DND-41 (cell line): Measurements from ENCODE around the gene ANKRD31.

Experiments used
- ATAC-seq: fragments of 200-7000 bp; cut with Tn5 transposase; 3 replicates; pipeline ENCODE4 v1.9.1; 2021; ENCODE audit warnings: low read depth; ENCODE audit not compliant: insufficient read depth
- DNase-seq: peaks from one replicate; pipeline ENCODE4 v3.0.0-alpha.2; 2020
- H2AFZ ChIP-seq: 2 replicates; pipeline ENCODE4 v1.6.0; 2012; ENCODE audit warnings: low read depth, low read length
- H3K27ac ChIP-seq: 2 replicates; pipeline ENCODE4 v1.5.1; 2012; ENCODE audit warnings: low read length, inconsistent platforms
- H3K27me3 ChIP-seq: fragments of 200-600 bp; sonication (generic); 2 replicates; pipeline ENCODE4 v1.6.0; 2012; ENCODE audit warnings: low read length, mild to moderate bottlenecking, inconsistent platforms; ENCODE audit not compliant: insufficient read depth, poor library complexity
- H3K36me3 ChIP-seq: 2 replicates; pipeline ENCODE4 v1.5.1; 2012; ENCODE audit warnings: low read length, inconsistent platforms; ENCODE audit not compliant: insufficient read depth
- H3K4me1 ChIP-seq: 2 replicates; pipeline ENCODE4 v1.5.1; 2012; ENCODE audit warnings: mild to moderate bottlenecking, low read length; ENCODE audit not compliant: insufficient read depth
- H3K4me2 ChIP-seq: 2 replicates; pipeline ENCODE4 v1.6.0; 2012; ENCODE audit warnings: mild to moderate bottlenecking, moderate library complexity, low read length, inconsistent platforms; ENCODE audit not compliant: insufficient read depth
- H3K4me3 ChIP-seq, 2 experiments: fragments of 200-600 bp in 1 of 2; shearing (Covaris generic) in 1 of 2; 2 replicates each; pipeline ENCODE4 v1.5.1; 2012 to 2016; ENCODE audit warnings: inconsistent platforms in 2 of 2, low read length in 2 of 2, mild to moderate bottlenecking in 2 of 2, low read depth in 1 of 2, moderate library complexity in 1 of 2
- H3K79me2 ChIP-seq: 2 replicates; pipeline ENCODE4 v1.6.0; 2012; ENCODE audit warnings: low read length, inconsistent platforms; ENCODE audit not compliant: insufficient read depth
- H3K9ac ChIP-seq: 2 replicates; pipeline ENCODE4 v1.6.0; 2012; ENCODE audit warnings: low read depth, mild to moderate bottlenecking, inconsistent platforms, low read length, moderate library complexity
- H3K9me3 ChIP-seq: 2 replicates; pipeline ENCODE4 v1.5.1; 2012; ENCODE audit warnings: low read length, moderate library complexity, mild to moderate bottlenecking, inconsistent platforms; ENCODE audit not compliant: insufficient read depth, severe bottlenecking
- H4K20me1 ChIP-seq: 2 replicates; pipeline ENCODE4 v1.6.0; 2012; ENCODE audit warnings: low read length; ENCODE audit not compliant: insufficient read depth
- CTCF ChIP-seq: IDR thresholded peaks from 2 replicates; pipeline ENCODE4 v1.5.1; 2012; ENCODE audit warnings: borderline replicate concordance, low read length, moderate library complexity, mild to moderate bottlenecking; ENCODE audit not compliant: poor library complexity, severe bottlenecking; ENCODE audit errors: extremely low read depth
- EZH2 ChIP-seq: IDR thresholded peaks from 3 replicates; pipeline ENCODE4 v1.6.1; 2012; ENCODE audit warnings: borderline replicate concordance, low read depth, mild to moderate bottlenecking, moderate library complexity, low read length, inconsistent platforms; ENCODE audit not compliant: severe bottlenecking

The ANKRD31 gene

DNA sequence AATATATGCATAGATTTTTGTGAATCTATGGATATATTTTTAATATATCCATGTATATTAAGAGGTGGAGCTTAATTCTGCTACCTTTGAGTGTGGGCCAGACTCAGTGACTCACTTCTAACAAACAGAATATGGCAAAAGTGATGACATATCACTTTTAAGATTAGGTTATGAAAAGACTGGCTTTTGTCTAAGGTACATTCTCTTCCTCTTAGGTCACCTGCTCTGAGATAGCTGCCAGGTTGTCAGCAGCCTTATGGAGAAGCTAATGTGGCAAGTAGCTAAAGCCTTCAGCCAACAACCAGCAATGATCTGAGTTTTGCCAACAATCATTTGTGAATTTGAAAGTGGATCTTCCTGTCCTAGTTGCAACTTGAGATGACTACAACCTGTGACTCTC is 83.8 kb downstream of the ANKRD31 start:
- Histone ChIP-seq H4K20me1 (no peaks in the 10 kb centered on the region), H3K36me3 (no peaks in the 10 kb centered on the region)
- ATAC-seq = no peak

GRCh38 chr5:75148051-75148450 is 88.6 kb downstream of the ANKRD31 start:
- H3K27me3 ChIP-seq = no peaks in the 10 kb centered on the region
- no peaks in the 10 kb centered on the region for H3K79me2 ChIP-seq
- H3K27ac ChIP-seq = no peak overlapping the region
- H3K9me3 ChIP-seq = no peaks in the 10 kb centered on the region
- no peak overlapping the region for H3K4me2 ChIP-seq
- no peak overlapping the region for H3K4me3 ChIP-seq
- ATAC-seq = peak; percentile 31; the same call in 1 of the 3 replicates
- TF ChIP-seq CTCF (no peak), EZH2 (no peak)
- H2AFZ ChIP-seq = no peak overlapping the region
- no peaks in the 10 kb centered on the region for H4K20me1 ChIP-seq
- no peak for DNase-seq
- no peak overlapping the region for H3K9ac ChIP-seq
- no peaks in the 10 kb centered on the region for H3K36me3 ChIP-seq
- 0 out of 2 replicates have a peak, but pooled peaks cover 3% of the 10 kb centered on the region for H3K4me1 ChIP-seq

More for the DNA sequence above, 83.8 kb downstream of the ANKRD31 start:
- no peak overlapping the region for H3K4me3 ChIP-seq
- H3K4me2 ChIP-seq = no peak overlapping the region
- H3K4me1 ChIP-seq = no peaks in the 10 kb centered on the region
- DNase-seq = no peak
- no peaks in the 10 kb centered on the region for H3K27me3 ChIP-seq
- H3K9me3 ChIP-seq = no peaks in the 10 kb centered on the region
- no peak overlapping the region for H3K27ac ChIP-seq
- TF ChIP-seq CTCF (no peak), EZH2 (no peak)
- no peak overlapping the region for H3K9ac ChIP-seq
- no peak overlapping the region for H2AFZ ChIP-seq
- no peaks in the 10 kb centered on the region for H3K79me2 ChIP-seq

- Histone ChIP-seq H2AFZ (no peak overlapping the region), H4K20me1 (no peaks in the 10 kb centered on the region), H3K4me1 (0 out of 2 replicates have a peak, but pooled peaks cover 3% of the 10 kb centered on the region), H3K36me3 (no peaks in the 10 kb centered on the region), H3K4me3 (no peak overlapping the region), H3K79me2 (no peaks in the 10 kb centered on the region), H3K27me3 (no peaks in the 10 kb centered on the region), H3K9me3 (no peaks in the 10 kb centered on the region), H3K27ac (no peak overlapping the region), H3K4me2 (no peak overlapping the region), H3K9ac (no peak overlapping the region)
- no peak for TF ChIP-seq CTCF
- no peak for TF ChIP-seq EZH2
- no peak for DNase-seq
- no peak for ATAC-seq
Measured at GRCh38 chr5:75142566-75143136, 94.0 kb downstream of the ANKRD31 start.

DNA sequence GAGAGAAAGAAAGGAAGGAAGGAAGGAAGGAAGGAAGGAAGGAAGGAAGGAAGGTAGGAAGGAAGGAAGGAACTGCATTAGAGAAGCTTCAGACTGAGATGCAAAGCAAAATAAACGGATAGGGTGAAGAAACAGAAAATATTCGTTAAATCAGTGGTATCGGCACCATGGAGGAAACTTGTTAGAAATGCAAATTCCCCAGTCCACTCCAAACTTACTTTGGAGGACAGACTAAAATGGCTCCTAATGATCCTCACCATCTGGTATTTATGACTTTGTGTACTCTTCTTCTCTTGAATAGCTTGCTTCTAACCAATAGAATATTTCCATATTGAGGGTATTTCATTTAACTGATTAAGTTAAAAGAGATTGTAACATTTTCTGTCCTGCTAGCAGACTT is 96.4 kb downstream of the ANKRD31 start:
- Histone ChIP-seq H3K36me3 (no peaks in the 10 kb centered on the region), H3K27ac (no peak overlapping the region), H3K79me2 (no peaks in the 10 kb centered on the region), H2AFZ (no peak overlapping the region), H4K20me1 (no peaks in the 10 kb centered on the region), H3K27me3 (no peaks in the 10 kb centered on the region), H3K4me3 (no peak overlapping the region), H3K9ac (no peak overlapping the region), H3K9me3 (no peaks in the 10 kb centered on the region), H3K4me2 (no peak overlapping the region), H3K4me1 (no peaks in the 10 kb centered on the region)
- ATAC-seq = no peak
- TF ChIP-seq CTCF (no peak), EZH2 (no peak)
- DNase-seq = no peak
